ENCODE results near the gene ART5. TPM values are rescaled to one million over a fixed set of nuclear protein-coding genes. Genes with fewer than 3 reads are reported as not detected.

ART5 gene
- total and polyA plus RNA-seq, 5 donors from 2014 or later: not detected

DNA sequence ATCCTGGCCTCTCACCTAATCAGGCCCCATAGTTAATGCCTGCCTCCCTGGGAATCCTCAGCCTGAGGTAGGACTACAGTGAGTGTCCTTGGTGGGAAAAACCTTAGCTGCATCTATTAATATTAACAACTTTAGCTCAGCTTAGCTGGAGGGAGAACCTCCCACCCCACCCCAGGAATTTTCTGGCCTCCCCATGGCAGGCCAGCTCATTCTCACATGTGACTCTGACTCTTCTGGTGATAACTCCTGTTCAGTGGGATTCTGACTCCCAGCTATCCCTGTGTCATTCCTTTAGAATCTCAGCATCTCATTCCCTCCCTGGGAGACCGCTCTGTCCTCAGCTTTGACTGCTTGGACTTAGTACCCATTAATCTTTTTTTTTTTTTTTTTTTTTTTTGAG lies 14.5 kb downstream of the ART5 start:
- Histone ChIP-seq H3K27me3 (ENCODE audit: control insufficient read depth, insufficient read depth, low read length) (no peaks in the 10 kb centered on the region), H3K9me3 (ENCODE audit: control insufficient read depth in 2 of 2, low read length in 2 of 2) (no peaks in the 10 kb centered on the region), H3K27ac (ENCODE audit: insufficient read depth, low read length, poor library complexity, severe bottlenecking) (no peak overlapping the region), H3K36me3 (ENCODE audit: control insufficient read depth, insufficient read depth, low read length) (no peaks in the 10 kb centered on the region), H3K4me1 (ENCODE audit: control insufficient read depth, insufficient read depth, low read length, poor library complexity, severe bottlenecking) (no peaks in the 10 kb centered on the region), H3K4me3 (ENCODE audit: low read depth, low read length) (no peak overlapping the region)
- Mint-ChIP-seq H3K4me3 (no peak overlapping the region), H3K4me1 (peaks cover 0 to 5% (median 4%) of the 10 kb centered on the region in 4 donors), H3K27ac (no peak overlapping the region), H3K36me3 (no peaks in the 10 kb centered on the region), H3K27me3 (no peaks in the 10 kb centered on the region), H3K9me3 (peaks cover 0 to 1% (median 0%) of the 10 kb centered on the region in 7 donors)
- ATAC-seq (ENCODE audit: low read depth in 2 of 2) (no peak), DNase-seq (no peak)

DNA sequence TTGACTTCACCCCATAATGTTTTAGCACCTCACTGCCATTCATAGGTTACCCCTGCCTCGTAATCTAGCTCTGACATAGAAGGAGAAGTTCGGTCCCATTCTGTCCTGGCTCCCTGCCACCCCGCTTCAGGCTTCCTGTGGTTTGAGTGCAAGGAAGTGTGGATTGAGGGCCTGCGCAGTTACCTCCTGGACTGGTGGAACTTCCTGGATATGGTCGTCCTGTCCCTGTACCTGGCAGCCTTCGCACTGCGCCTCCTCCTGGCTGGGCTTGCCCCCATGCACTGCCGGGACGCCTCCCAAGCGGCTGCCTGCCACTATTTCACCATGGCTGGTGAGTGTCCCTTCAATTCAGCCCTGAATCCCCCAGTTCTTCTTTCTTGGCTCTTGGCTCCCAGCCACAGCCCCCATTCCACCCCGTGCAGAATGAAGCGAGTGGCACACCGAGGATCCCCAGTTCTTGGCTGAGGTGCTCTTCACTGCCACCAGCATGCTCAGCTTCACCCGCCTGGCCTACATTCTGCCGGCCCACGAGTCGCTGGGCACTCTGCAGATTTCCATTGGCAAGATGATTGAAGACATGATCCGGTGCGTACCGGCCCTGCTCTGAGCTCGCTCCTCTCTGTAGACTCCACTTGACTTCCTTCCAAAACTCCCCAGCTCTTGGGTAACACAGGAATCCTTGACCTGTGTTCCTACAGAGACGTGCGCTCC lies 15.4 kb downstream of the ART5 start:
- peaks cover 0 to 5% (median 4%) of the 10 kb centered on the region in 4 donors for H3K4me1 Mint-ChIP-seq
- ATAC-seq (ENCODE audit: low read depth in 2 of 2) (no peak), DNase-seq (no peak)
- H3K36me3 Mint-ChIP-seq: no peaks in the 10 kb centered on the region
- H3K27me3 Mint-ChIP-seq: no peaks in the 10 kb centered on the region
- H3K9me3 ChIP-seq (ENCODE audit: control insufficient read depth in 2 of 2, low read length in 2 of 2): no peaks in the 10 kb centered on the region
- H3K27ac ChIP-seq (ENCODE audit: insufficient read depth, low read length, poor library complexity, severe bottlenecking): no peak overlapping the region
- H3K9me3 Mint-ChIP-seq: peaks cover 0 to 1% (median 0%) of the 10 kb centered on the region in 7 donors
- H3K36me3 ChIP-seq (ENCODE audit: control insufficient read depth, insufficient read depth, low read length): no peaks in the 10 kb centered on the region
- peak overlapping the region in 1 of 3 donors; percentile 64 for H3K27ac Mint-ChIP-seq
- H3K4me3 Mint-ChIP-seq: no peak overlapping the region
- H3K4me1 ChIP-seq (ENCODE audit: control insufficient read depth, insufficient read depth, low read length, poor library complexity, severe bottlenecking): no peaks in the 10 kb centered on the region
- H3K4me3 ChIP-seq (ENCODE audit: low read depth, low read length): no peak overlapping the region
- H3K27me3 ChIP-seq (ENCODE audit: control insufficient read depth, insufficient read depth, low read length): no peaks in the 10 kb centered on the region

DNA sequence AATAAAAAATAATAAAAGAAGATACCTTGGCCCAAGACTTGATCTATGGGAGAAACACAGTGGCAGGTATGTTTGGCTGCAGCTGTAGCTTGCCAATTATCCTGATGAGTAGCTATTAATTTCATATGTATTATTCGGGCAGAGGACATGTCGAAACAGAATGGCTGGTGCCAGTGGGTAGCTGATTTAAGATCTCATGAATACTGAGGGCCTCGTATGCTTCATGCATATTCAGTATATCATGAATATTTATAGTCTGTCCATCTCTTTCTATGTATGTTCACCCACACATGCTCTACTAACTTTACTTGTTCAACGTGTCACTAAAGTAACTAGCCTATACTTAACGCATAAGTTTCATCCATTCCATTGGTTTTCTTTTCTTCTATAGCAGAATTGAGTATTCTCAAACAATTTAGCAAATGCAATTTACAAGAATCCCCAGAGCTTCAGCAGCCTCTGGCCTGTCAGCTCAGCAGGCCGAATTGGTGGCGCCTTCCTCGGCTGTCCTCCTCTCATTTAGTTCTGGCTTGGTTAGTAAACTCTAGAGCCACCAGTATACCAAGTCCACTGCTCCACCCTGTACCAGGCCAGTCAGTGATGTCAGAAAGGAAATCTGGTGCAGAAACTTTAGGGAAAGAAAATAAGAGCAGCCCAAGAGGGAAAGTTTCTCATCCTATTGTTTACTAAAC lies 17.9 kb downstream of the ART5 start:
- peaks cover 0 to 1% (median 0%) of the 10 kb centered on the region in 7 donors for H3K9me3 Mint-ChIP-seq

DNA sequence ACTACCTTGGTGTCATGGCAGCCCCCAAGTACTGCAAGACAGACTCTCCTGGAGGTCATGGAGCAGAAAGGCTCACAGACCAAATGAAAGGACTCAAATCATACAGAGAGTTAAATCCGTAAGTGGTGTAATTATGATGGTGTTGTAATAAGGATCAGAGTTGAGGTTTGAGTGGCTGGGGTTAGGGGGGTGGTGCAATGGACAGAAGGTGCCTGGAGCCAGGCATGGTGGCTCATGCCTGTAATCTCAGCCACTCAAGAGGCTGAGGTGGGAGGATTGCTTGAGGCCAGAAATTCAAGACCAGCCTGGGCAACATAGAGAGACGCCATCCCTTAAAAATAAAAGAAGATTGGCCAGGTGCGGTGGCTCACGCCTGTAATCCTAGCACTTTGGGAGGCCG lies 18.7 kb downstream of the ART5 start:
- Histone ChIP-seq H3K27ac (ENCODE audit: insufficient read depth, low read length, poor library complexity, severe bottlenecking) (no peak overlapping the region), H3K4me3 (ENCODE audit: low read depth, low read length) (no peak overlapping the region), H3K27me3 (ENCODE audit: control insufficient read depth, insufficient read depth, low read length) (no peaks in the 10 kb centered on the region), H3K4me1 (ENCODE audit: control insufficient read depth, insufficient read depth, low read length, poor library complexity, severe bottlenecking) (no peaks in the 10 kb centered on the region), H3K9me3 (ENCODE audit: control insufficient read depth in 2 of 2, low read length in 2 of 2) (no peaks in the 10 kb centered on the region), H3K36me3 (ENCODE audit: control insufficient read depth, insufficient read depth, low read length) (no peaks in the 10 kb centered on the region)
- Mint-ChIP-seq H3K9me3 (no peaks in the 10 kb centered on the region), H3K27me3 (no peaks in the 10 kb centered on the region), H3K27ac (no peak overlapping the region), H3K4me1 (peaks cover 0 to 5% (median 2%) of the 10 kb centered on the region in 4 donors), H3K36me3 (no peaks in the 10 kb centered on the region), H3K4me3 (no peak overlapping the region)
- no peak for DNase-seq
- no peak for ATAC-seq (ENCODE audit: low read depth in 2 of 2)

More for the DNA sequence above, 17.9 kb downstream of the ART5 start:
- no peaks in the 10 kb centered on the region for H3K36me3 ChIP-seq (ENCODE audit: control insufficient read depth, insufficient read depth, low read length)
- ATAC-seq (ENCODE audit: low read depth in 2 of 2) (no peak), DNase-seq (no peak)
- no peaks in the 10 kb centered on the region for H3K36me3 Mint-ChIP-seq
- no peak overlapping the region for H3K27ac Mint-ChIP-seq
- H3K9me3 ChIP-seq (ENCODE audit: control insufficient read depth in 2 of 2, low read length in 2 of 2): no peaks in the 10 kb centered on the region
- H3K4me3 ChIP-seq (ENCODE audit: low read depth, low read length): no peak overlapping the region
- H3K4me3 Mint-ChIP-seq: no peak overlapping the region
- no peak overlapping the region for H3K27ac ChIP-seq (ENCODE audit: insufficient read depth, low read length, poor library complexity, severe bottlenecking)
- no peaks in the 10 kb centered on the region for H3K27me3 ChIP-seq (ENCODE audit: control insufficient read depth, insufficient read depth, low read length)
- H3K4me1 Mint-ChIP-seq: peaks cover 0 to 5% (median 2%) of the 10 kb centered on the region in 4 donors
- H3K27me3 Mint-ChIP-seq: no peaks in the 10 kb centered on the region
- H3K4me1 ChIP-seq (ENCODE audit: control insufficient read depth, insufficient read depth, low read length, poor library complexity, severe bottlenecking): no peaks in the 10 kb centered on the region

DNA sequence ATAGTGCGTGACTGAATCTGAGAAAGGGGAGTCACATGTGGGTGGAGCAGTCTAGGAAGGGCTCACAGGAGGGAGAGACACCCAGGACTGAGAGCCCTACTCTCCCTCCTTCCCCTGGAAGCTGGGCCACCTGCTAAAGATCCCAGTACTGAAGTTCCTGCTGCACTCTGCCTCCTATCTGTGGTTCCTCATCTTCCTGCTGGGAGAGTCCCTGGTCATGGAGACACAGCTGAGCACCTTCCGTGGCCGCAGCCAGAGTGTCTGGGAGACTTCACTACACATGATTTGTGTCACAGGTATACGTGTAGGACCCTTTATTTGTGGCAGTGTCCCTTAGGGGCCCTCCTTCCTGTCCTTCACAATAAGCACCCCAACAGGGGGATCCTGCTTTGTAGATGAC lies 19.3 kb downstream of the ART5 start:
- H3K4me3 Mint-ChIP-seq: no peak overlapping the region
- peaks cover 0 to 5% (median 2%) of the 10 kb centered on the region in 4 donors for H3K4me1 Mint-ChIP-seq
- Histone ChIP-seq H3K4me3 (ENCODE audit: low read depth, low read length) (no peak overlapping the region), H3K4me1 (ENCODE audit: control insufficient read depth, insufficient read depth, low read length, poor library complexity, severe bottlenecking) (no peaks in the 10 kb centered on the region), H3K9me3 (ENCODE audit: control insufficient read depth in 2 of 2, low read length in 2 of 2) (no peaks in the 10 kb centered on the region), H3K27me3 (ENCODE audit: control insufficient read depth, insufficient read depth, low read length) (no peaks in the 10 kb centered on the region), H3K36me3 (ENCODE audit: control insufficient read depth, insufficient read depth, low read length) (no peaks in the 10 kb centered on the region), H3K27ac (ENCODE audit: insufficient read depth, low read length, poor library complexity, severe bottlenecking) (no peak overlapping the region)
- H3K9me3 Mint-ChIP-seq: no peaks in the 10 kb centered on the region
- H3K27ac Mint-ChIP-seq: no peak overlapping the region
- ATAC-seq (ENCODE audit: low read depth in 2 of 2) (no peak), DNase-seq (no peak)
- H3K27me3 Mint-ChIP-seq: no peaks in the 10 kb centered on the region
- no peaks in the 10 kb centered on the region for H3K36me3 Mint-ChIP-seq

DNA sequence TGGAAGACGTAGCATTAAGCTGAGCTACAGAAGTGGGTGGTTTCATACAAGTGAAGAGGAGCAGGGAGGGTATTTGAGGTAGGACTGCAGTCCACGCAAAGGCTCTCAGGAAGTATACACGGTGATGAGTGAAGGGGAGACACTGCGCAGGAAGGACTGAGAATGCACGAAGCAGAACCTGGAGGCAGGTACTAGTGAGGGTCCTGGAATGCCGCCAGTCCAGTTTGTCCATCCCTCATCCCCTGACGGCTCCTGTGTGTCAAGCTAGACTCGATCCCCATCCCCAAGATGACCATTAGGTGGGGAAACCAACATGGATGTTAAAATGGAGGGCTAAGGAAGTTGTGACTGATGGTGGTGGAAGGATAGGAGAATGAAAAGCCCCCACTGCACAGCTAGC lies 23.8 kb downstream of the ART5 start:
- Histone ChIP-seq H3K9me3 (ENCODE audit: control insufficient read depth in 2 of 2, low read length in 2 of 2) (no peaks in the 10 kb centered on the region), H3K27ac (ENCODE audit: insufficient read depth, low read length, poor library complexity, severe bottlenecking) (no peak overlapping the region), H3K36me3 (ENCODE audit: control insufficient read depth, insufficient read depth, low read length) (no peaks in the 10 kb centered on the region), H3K4me1 (ENCODE audit: control insufficient read depth, insufficient read depth, low read length, poor library complexity, severe bottlenecking) (peaks cover 3% of the 10 kb centered on the region), H3K27me3 (ENCODE audit: control insufficient read depth, insufficient read depth, low read length) (no peaks in the 10 kb centered on the region), H3K4me3 (ENCODE audit: low read depth, low read length) (no peak overlapping the region)
- peak overlapping the region in 1 of 3 donors; percentile 43 for H3K27ac Mint-ChIP-seq
- no peaks in the 10 kb centered on the region for H3K9me3 Mint-ChIP-seq
- peaks cover 0 to 9% (median 4%) of the 10 kb centered on the region in 4 donors for H3K4me1 Mint-ChIP-seq
- H3K4me3 Mint-ChIP-seq: no peak overlapping the region
- DNase-seq: no peak
- no peaks in the 10 kb centered on the region for H3K27me3 Mint-ChIP-seq
- no peak for ATAC-seq (ENCODE audit: low read depth in 2 of 2)
- no peaks in the 10 kb centered on the region for H3K36me3 Mint-ChIP-seq

DNA sequence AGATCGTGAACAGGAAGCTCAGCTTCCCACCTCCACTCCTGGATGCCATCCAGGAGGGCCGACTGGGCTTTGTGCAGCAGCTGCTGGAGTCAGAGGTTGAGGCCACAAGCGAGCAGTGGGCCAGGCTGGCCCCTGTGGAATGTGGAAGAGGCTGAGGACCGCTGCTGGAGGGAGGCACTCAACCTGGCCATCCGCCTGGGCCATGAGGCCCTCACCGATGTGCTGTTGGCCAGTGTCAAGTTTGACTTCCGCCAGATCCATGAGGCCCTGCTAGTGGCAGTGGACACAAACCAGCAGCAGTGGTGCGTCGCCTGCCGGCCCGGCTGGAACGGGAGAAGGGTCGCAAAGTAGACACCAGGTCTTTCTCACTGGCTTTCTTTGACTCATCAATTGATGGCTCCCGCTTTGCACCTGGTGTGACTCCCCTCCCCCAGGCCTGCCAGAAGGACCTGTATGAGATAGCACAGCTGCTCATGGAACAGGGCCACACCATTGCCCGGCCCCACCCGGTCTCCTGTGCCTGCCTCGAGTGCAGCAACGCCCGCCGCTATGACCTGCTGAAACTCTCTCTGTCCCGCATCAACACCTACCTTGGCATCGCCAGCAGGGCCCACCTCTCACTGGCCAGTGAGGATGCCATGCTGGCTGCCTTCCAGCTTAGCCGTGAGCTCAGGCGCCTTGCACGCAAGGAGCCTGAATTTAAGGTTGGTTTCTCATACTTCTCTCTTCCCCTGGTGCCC lies 24.9 kb downstream of the ART5 start:
- Histone ChIP-seq H3K4me3 (ENCODE audit: low read depth, low read length) (no peak overlapping the region), H3K36me3 (ENCODE audit: control insufficient read depth, insufficient read depth, low read length) (no peaks in the 10 kb centered on the region), H3K27me3 (ENCODE audit: control insufficient read depth, insufficient read depth, low read length) (no peaks in the 10 kb centered on the region), H3K9me3 (ENCODE audit: control insufficient read depth in 2 of 2, low read length in 2 of 2) (peaks cover 3 to 5% of the 10 kb centered on the region in 2 experiments), H3K4me1 (ENCODE audit: control insufficient read depth, insufficient read depth, low read length, poor library complexity, severe bottlenecking) (peaks cover 3% of the 10 kb centered on the region), H3K27ac (ENCODE audit: insufficient read depth, low read length, poor library complexity, severe bottlenecking) (no peak overlapping the region)
- no peak for ATAC-seq (ENCODE audit: low read depth in 2 of 2)
- Mint-ChIP-seq H3K27ac (no peak overlapping the region), H3K27me3 (no peaks in the 10 kb centered on the region), H3K36me3 (no peaks in the 10 kb centered on the region), H3K4me1 (peaks cover 0 to 9% (median 4%) of the 10 kb centered on the region in 4 donors), H3K9me3 (peaks cover 0 to 5% (median 0%) of the 10 kb centered on the region in 7 donors), H3K4me3 (no peak overlapping the region)
- DNase-seq: no peak

Data from CD4-positive, CD25-positive, alpha-beta regulatory T cell (primary cell).